ENCODE results near the gene ZFP36.

Gene ZFP36

GRCh38 chr19:39423258-39424086 is 16.8 kb downstream of the ZFP36 start:
- DNase-seq, result no peak

- DNase-seq, result no peak
Measured at GRCh38 chr19:39424934-39425333, 18.3 kb downstream of the ZFP36 start.

- DNase-seq, result no peak
Measured at GRCh38 chr19:39425744-39426143, 19.1 kb downstream of the ZFP36 start.

- DNase-seq, result no peak
Measured at GRCh38 chr19:39426170-39426569, 19.5 kb downstream of the ZFP36 start.

GRCh38 chr19:39427707-39428106 is 21.1 kb downstream of the ZFP36 start:
- no peak for DNase-seq

- DNase-seq, result no peak
Measured at GRCh38 chr19:39428283-39429112, 21.9 kb downstream of the ZFP36 start.

GRCh38 chr19:39430675-39431593 is 24.3 kb downstream of the ZFP36 start:
- peak; percentile 83 for DNase-seq

GRCh38 chr19:39432677-39433025 is 26.0 kb downstream of the ZFP36 start:
- DNase-seq, result no peak

- DNase-seq, result no peak
Measured at GRCh38 chr19:39433480-39434079, 26.9 kb downstream of the ZFP36 start.

- DNase-seq, result no peak
Measured at GRCh38 chr19:39434123-39435076, 27.8 kb downstream of the ZFP36 start.

- DNase-seq, result peak; percentile 99
Measured at GRCh38 chr19:39435499-39436349, 29.1 kb downstream of the ZFP36 start, which contains the start of gene RPS16. RPS16 (minus strand) TSS chr19:39435949; CDS start chr19:39435895, 54 bp downstream.

GRCh38 chr19:39436350-39436716 is 29.7 kb downstream of the ZFP36 start:
- DNase-seq, result no peak

- no peak for DNase-seq
Measured at GRCh38 chr19:39438270-39438934, 31.8 kb downstream of the ZFP36 start.

GRCh38 chr19:39444598-39445195 is 38.0 kb downstream of the ZFP36 start:
- peak; percentile 66 for DNase-seq

- peak; percentile 96 for DNase-seq
Measured at GRCh38 chr19:39445196-39446111, 38.8 kb downstream of the ZFP36 start, which contains the start of gene SUPT5H. SUPT5H (plus strand) TSS chr19:39445582; CDS start chr19:39445891, 309 bp downstream.

- no peak for DNase-seq
Measured at GRCh38 chr19:39446365-39447084, 39.9 kb downstream of the ZFP36 start.

GRCh38 chr19:39448271-39448670 is 41.6 kb downstream of the ZFP36 start:
- DNase-seq, result no peak

All from activated CD8-positive, alpha-beta memory T cell treated with anti-CD3 and anti-CD28 coated beads for 24 hours (primary cell).